Small intestine (tissue), 7 donors: ENCODE results near the gene MED13. TPM values are rescaled to one million over a fixed set of nuclear protein-coding genes. Genes with fewer than 3 reads are reported as not detected.
"Not testable (repeated sequence)": the region's sequence is repeated elsewhere in the genome, so short reads cannot be mapped to it uniquely, and the experiment has no call there.

Experiments used
- DNase-seq, 2 donors: peaks; one replicate each; pipeline versions ENCODE4 v3.0.0 to v3.0.0-alpha.2; 2013
- FAIRE-seq: peaks from 2 replicates; lab custom pipeline; 2012; peaks lifted over from hg19 to GRCh38; lab: Jason Lieb, UNC
- H3K27ac ChIP-seq, 3 donors: one replicate each; pipeline ENCODE4 v1.5.1; 2013; ENCODE audit warnings: low read length in 2 of 3, mild to moderate bottlenecking in 2 of 3, control low read depth in 1 of 3, inconsistent platforms in 1 of 3, low read depth in 1 of 3, moderate library complexity in 1 of 3
- H3K27me3 ChIP-seq, 3 donors: one replicate each; pipeline ENCODE4 v1.6.1; 2013; ENCODE audit warnings: low read length in 3 of 3, inconsistent platforms in 1 of 3; ENCODE audit not compliant: control insufficient read depth in 3 of 3, insufficient read depth in 3 of 3
- H3K36me3 ChIP-seq, 3 donors: one replicate each; pipeline ENCODE4 v1.6.1; 2013; ENCODE audit warnings: low read length in 3 of 3, inconsistent platforms in 1 of 3, low read depth in 1 of 3, mild to moderate bottlenecking in 1 of 3, moderate library complexity in 1 of 3; ENCODE audit not compliant: control insufficient read depth in 3 of 3, insufficient read depth in 2 of 3
- H3K4me1 ChIP-seq, 3 donors: one replicate each; pipeline ENCODE4 v1.6.1; 2013; ENCODE audit warnings: low read length in 2 of 3, inconsistent platforms in 1 of 3, low read depth in 1 of 3, mild to moderate bottlenecking in 1 of 3, moderate library complexity in 1 of 3; ENCODE audit not compliant: control insufficient read depth in 3 of 3, insufficient read depth in 2 of 3
- H3K4me3 ChIP-seq, 3 donors: one replicate each; pipeline ENCODE4 v1.5.1; 2013; ENCODE audit warnings: low read length in 3 of 3, control low read depth in 1 of 3, inconsistent platforms in 1 of 3, low read depth in 1 of 3, mild to moderate bottlenecking in 1 of 3, moderate library complexity in 1 of 3
- H3K9me3 ChIP-seq, 2 donors: one replicate each; pipeline ENCODE4 v1.6.1; 2013; ENCODE audit warnings: low read depth in 1 of 2, low read length in 1 of 2; ENCODE audit not compliant: control insufficient read depth in 2 of 2, insufficient read depth in 1 of 2
- WGBS, 3 donors: extraction: QIAGEN DNeasy Blood & Tissue Kit; methylation state at CpG; one replicate each; pipeline ENCODE4 v1.1.7; 2013; 5-methylcytosine and 5-hydroxymethylcytosine counted together
- polyA plus RNA-seq, 4 donors: library from polyadenylated mRNA; stranded (reverse) in 3 of 4; unstranded in 1 of 4; fragments of 200-250 nt in 3 of 4; fragments of 120-200 nt in 1 of 4; gene quantifications; one replicate each; pipeline versions ENCODE4 v1.2.1 to v1.2.3, GENCODE V29; 2013
- donor health status: healthy with polysubstance abuse.
- donor health status: control.
- donor health status: control.
- donor health status: Bipolar disorder and iron deficiency.
- donor health status: healthy.

MED13 gene
- polyA plus RNA-seq, 4 donors = 7.3 to 29.8 (median 9.5) TPM

DNA sequence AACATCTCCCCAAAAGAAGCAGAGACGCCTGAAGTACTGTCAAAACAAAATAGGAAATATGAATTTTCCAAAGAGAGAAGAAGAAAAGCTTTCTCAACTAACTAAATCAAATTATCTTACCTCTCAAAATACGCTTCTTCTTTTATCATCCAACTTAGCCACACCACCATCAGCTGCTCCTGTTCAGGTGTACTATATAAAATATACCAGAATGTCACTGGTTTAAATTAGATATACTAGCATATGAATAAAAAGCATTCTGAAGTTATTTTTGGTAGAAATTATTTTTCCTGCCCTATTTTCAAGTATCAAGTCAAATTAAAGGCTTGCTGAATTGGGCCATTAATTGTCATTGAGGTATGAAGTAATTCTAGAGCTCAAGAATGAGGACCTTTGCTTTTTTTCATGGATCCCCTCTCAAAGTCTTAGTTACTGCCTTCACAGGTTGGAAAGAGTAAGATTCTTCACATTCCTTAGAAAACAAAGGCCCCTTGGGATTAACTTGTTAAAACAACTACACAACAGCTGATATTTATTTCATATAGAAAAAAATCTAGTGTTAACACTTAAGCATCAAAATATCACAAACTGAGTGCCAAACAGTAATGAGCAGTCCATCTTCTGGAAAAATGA is 167.4 kb downstream of the MED13 start:
- Histone ChIP-seq H3K4me1 (no peaks in the 10 kb centered on the region), H3K36me3 (peaks cover 0 to 26% (median 7%) of the 10 kb centered on the region in 3 donors), H3K27me3 (no peaks in the 10 kb centered on the region), H3K9me3 (no peaks in the 10 kb centered on the region), H3K27ac (no peak overlapping the region), H3K4me3 (no peak overlapping the region)
- 92 to 99% (median 98%) methylated on average over 2 of the region's 2 CpGs for WGBS, 3 donors
- FAIRE-seq (no peak), DNase-seq (no peak)

DNA sequence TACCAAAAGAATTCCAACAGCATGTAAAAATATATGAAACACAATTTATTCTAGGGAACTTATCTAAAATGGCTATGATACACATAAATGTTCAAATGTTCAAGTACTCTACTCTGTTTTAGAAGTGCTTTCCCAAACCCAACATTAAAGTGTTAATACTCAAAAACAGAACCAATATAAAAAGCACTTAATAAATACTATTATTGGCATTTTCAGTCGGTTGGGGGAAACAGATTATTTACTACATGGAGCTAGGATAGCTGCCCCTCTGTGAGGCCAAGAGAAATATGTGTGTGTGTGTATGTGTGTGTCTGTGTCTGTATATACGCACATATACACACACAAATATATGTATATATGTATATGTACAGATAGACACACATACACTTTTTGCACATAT is 169.7 kb downstream of the MED13 start:
- no peak for FAIRE-seq
- Histone ChIP-seq H3K27ac (no peak overlapping the region), H3K4me1 (no peaks in the 10 kb centered on the region), H3K36me3 (peaks cover 0 to 28% (median 6%) of the 10 kb centered on the region in 3 donors), H3K9me3 (no peaks in the 10 kb centered on the region), H3K4me3 (no peak overlapping the region), H3K27me3 (no peaks in the 10 kb centered on the region)
- no peak for DNase-seq
- WGBS, 3 donors = 63 to 70% (median 68%) methylated on average over 2 of the region's 2 CpGs

GRCh38 chr17:61894310-61894709 is 170.8 kb downstream of the MED13 start:
- not testable (repeated sequence) for H3K27me3 ChIP-seq, H3K27ac ChIP-seq, H3K9me3 ChIP-seq, H3K4me1 ChIP-seq, H3K4me3 ChIP-seq, DNase-seq, FAIRE-seq
- WGBS, 3 donors = 77 to 80% (median 79%) methylated on average over 5 of the region's 5 CpGs
- peaks cover 0 to 26% (median 4%) of the 10 kb centered on the region in 3 donors for H3K36me3 ChIP-seq

Other genes starting within 250 kb of the MED13 start
- 1 to 10 TPM in 2 of 4 donors, under 1 TPM in 2; 0.27 to 6.4 (median 1.3) TPM for gene BRIP1, start 201.8 kb downstream of the MED13 start, polyA plus RNA-seq
- 1 to 10 TPM in 3 of 4 donors, under 1 TPM in 1; 0.81 to 7.7 (median 2.6) TPM for gene INTS2, start 137.3 kb downstream of the MED13 start, polyA plus RNA-seq